Heart left ventricle (tissue), 13 donors: ENCODE data around the gene COLEC12.

Experiments used
- POLR2A ChIP-seq, 2 donors: fragments of 450-650 bp; IDR thresholded peaks; one replicate each; pipeline ENCODE4 v1.6.1; 2017; ENCODE audit warnings: antibody characterized with exemption in 2 of 2, mild to moderate bottlenecking in 2 of 2, moderate library complexity in 2 of 2
- TF ChIP-seq, protein P1 (sequence below), 12 donors: fragments of 200-600 bp; sonication (generic) in 4 of 12; IDR thresholded peaks; one replicate each; pipeline versions ENCODE4 v1.5.0 to v1.8.0; 2018 to 2022; ENCODE audit warnings: antibody characterized with exemption in 12 of 12, mild to moderate bottlenecking in 5 of 12
- donor health status: ischemic (EF 13 %, LVEDD 7.1; RV severe dilation, severe dysfunction).
- donor health status: DM: no; HTN: yes; CAD: no.
- donor health status: DM: no; HTN: no; CAD: no.
- donor health status: ischemic (EF 25% LVEDD 6.9; RV normal size, moderate dysfunction).
- donor health status: ischemic (EF 25% LVEDD 5.7; RV mildly dilated, moderate dysfunction).
- donor health status: ischemic (EF 35%, LVEDD 5.7; RV mildly dilated, moderate dysfunction).
- donor health status: nonischemic (EF 11% LVEDD 7.7; RV severe dilation, severe dysfunction).
- donor health status: DM: yes; HTN: yes; CAD: no.
- donor health status: PGD.
- donor health status: ischemic (EF 29% LVEDD 5.4; RV normal size, mild dysfunction).
- donor health status: nonischemic (EF 23%, LVEDD 6.1; RV moderate dilation, normal function).

DNA sequence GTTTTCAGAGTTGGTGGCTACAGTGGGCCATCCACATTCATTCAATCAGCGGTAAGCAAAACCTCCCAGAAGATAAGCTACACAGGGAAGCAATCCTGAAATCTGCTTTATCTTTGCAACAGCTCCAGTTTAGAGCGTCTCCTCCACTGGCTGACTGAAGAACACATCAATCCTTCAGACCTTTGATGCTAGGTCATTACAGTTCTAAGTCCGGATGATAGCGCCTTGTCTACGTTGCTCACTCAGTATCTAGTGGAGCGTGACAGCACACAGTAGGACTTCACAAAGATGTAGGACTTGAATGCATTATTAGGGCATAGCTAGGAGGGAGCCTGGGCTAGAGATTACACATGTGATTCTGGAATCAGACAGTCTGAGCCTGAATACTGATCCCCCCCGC, 5.0 kb downstream of the COLEC12 start:
- TF ChIP-seq, protein P1, sequence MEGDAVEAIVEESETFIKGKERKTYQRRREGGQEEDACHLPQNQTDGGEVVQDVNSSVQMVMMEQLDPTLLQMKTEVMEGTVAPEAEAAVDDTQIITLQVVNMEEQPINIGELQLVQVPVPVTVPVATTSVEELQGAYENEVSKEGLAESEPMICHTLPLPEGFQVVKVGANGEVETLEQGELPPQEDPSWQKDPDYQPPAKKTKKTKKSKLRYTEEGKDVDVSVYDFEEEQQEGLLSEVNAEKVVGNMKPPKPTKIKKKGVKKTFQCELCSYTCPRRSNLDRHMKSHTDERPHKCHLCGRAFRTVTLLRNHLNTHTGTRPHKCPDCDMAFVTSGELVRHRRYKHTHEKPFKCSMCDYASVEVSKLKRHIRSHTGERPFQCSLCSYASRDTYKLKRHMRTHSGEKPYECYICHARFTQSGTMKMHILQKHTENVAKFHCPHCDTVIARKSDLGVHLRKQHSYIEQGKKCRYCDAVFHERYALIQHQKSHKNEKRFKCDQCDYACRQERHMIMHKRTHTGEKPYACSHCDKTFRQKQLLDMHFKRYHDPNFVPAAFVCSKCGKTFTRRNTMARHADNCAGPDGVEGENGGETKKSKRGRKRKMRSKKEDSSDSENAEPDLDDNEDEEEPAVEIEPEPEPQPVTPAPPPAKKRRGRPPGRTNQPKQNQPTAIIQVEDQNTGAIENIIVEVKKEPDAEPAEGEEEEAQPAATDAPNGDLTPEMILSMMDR (IDR thresholded peaks at IDR 0.05), result no peak
- TF ChIP-seq POLR2A (IDR thresholded peaks at IDR 0.05), result no peak
